Sigmoid colon (tissue), 4 donors: Measurements from ENCODE around the gene KCND3.

Source experiments
- EP300 ChIP-seq, 4 donors: sonication (generic); formaldehyde crosslinking; IDR thresholded peaks; one replicate each; pipeline ENCODE4 v1.6.1; 2017; ENCODE audit warnings: antibody characterized with exemption in 4 of 4
- POLR2A ChIP-seq, 2 donors: fragments of 450-650 bp; IDR thresholded peaks; one replicate each; pipeline ENCODE4 v1.6.1; 2016; ENCODE audit warnings: antibody characterized with exemption in 2 of 2, mild to moderate bottlenecking in 2 of 2, moderate library complexity in 2 of 2

DNA sequence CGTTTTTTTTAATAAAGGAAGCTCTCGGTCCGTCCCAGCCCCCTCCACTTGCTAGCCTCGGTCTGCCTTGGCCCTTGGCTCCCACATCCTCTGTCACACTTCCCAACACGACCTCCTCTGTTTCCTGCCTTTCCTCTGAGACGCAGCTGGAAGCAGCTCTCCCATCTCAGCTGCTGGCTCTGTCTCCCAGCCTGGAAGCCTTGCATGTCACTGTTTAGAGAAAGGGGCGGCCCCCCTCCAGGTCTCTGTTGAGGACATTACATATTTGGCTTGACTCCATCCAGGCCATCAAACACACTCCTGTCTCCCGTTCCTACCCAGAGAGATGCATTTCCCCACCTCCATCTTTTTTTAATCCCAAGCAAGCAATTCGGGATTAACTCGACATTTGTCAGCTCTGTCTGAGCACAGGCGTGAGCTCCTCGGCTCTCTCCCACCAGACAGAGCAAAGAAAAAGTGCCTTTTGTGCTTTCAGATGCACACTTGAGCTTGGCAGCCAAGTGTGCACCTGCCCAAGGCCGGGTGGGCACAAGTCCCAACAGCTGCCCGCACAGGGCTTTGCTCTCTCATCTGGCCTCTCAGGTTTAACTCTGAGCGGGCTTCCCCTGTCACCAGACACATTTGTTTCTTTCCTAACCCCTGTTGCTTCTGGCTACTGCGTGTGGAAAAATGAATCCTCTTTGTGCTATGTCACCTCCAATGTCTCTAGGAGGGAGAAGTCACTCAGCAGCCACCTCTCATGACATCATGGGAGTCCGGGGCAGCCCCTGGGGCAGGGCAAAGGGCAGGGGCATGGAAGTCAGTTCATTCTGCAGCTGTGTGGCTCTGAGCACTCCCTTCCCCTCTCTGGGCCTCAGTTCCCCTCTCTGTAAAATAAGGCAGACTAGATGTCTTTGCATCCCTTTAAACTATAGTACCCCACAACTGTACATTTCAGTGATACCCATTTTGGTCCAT is 108.3 kb downstream of the KCND3 start:
- TF ChIP-seq EP300 (IDR thresholded peaks at IDR 0.05) (no peak), POLR2A (IDR thresholded peaks at IDR 0.05) (no peak)
